Hypothalamus (tissue), 51 donors: ENCODE results near the gene TLX3.

ENCODE experiments used
- DNase-seq, 51 donors: peaks; one replicate each; lab custom pipeline; 2025; lab: John Stamatoyannopoulos, UW

Gene TLX3

GRCh38 chr5:171300358-171300757 lies 8.7 kb upstream of the TLX3 start:
- DNase-seq: no peak

GRCh38 chr5:171306166-171306565 lies 2.9 kb upstream of the TLX3 start:
- DNase-seq: no peak

DNA sequence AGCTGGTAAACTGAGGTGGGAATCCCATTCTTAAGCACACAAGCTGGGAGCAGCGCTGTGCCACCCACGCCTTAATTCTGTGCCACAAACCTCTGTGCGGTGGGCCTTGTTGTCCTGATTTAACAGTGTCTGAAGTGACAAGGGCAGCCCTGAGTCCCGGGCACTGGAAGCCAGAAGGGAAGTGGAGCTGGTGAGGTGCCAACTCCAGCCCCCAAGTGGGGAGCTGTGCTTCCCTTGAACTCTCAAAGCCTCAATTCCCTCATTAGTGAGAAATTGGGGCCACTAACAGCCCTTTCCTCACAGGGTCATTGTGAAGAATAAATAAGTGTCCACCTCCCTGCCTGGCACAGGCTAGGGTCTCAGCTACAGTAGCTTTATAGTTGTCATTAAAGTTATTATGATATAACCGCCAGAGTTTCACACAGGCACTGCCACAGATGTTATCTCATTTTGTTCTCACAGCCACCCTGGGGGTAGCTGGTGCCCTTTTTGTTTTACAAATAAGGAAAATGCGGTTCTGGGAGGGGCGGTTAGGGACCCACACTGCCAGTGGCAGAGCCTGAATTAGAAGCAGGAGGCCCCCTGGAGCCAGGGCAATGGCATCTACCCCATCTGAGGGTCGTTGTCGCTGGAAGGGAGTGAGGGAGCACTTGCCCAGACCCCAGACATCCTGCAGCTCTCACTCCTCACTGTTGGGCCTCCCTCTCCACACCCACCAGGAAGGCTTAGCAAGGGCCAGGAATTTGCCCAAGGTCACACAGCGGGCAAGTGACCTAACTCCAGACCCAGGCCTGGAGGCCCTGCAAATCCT lies 2.1 kb upstream of the TLX3 start:
- no peak for DNase-seq

GRCh38 chr5:171307789-171308452 lies 1.1 kb upstream of the TLX3 start:
- no peak for DNase-seq

GRCh38 chr5:171309276-171310211 lies 496 bp downstream of the TLX3 start:
- no peak for DNase-seq

DNA sequence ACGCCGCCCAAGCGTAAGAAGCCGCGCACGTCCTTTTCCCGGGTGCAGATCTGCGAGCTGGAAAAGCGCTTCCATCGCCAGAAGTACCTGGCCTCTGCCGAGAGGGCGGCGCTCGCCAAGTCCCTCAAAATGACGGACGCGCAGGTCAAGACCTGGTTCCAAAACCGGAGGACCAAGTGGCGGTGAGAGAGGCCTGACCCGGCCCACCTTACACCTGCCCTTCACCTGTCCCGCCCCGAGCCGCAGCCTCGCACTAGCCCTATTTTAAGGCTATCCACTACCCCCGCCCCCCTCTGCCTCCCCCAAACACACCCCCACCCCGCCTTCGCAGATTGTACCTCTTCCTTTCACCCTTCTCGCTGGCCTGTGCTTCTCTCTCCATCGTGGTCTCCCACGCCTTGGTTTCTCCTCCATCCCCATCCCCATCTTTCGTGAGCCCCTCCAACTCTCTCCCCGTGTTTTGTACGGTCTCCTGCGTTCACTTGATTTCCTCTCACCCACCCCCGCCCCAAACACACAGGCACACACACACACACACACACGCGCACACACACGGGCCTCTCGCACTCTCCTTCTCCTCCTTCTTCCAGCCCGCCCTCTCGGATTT lies 1.3 kb downstream of the TLX3 start:
- no peak for DNase-seq

GRCh38 chr5:171310819-171311321 lies 1.8 kb downstream of the TLX3 start:
- DNase-seq: no peak

DNA sequence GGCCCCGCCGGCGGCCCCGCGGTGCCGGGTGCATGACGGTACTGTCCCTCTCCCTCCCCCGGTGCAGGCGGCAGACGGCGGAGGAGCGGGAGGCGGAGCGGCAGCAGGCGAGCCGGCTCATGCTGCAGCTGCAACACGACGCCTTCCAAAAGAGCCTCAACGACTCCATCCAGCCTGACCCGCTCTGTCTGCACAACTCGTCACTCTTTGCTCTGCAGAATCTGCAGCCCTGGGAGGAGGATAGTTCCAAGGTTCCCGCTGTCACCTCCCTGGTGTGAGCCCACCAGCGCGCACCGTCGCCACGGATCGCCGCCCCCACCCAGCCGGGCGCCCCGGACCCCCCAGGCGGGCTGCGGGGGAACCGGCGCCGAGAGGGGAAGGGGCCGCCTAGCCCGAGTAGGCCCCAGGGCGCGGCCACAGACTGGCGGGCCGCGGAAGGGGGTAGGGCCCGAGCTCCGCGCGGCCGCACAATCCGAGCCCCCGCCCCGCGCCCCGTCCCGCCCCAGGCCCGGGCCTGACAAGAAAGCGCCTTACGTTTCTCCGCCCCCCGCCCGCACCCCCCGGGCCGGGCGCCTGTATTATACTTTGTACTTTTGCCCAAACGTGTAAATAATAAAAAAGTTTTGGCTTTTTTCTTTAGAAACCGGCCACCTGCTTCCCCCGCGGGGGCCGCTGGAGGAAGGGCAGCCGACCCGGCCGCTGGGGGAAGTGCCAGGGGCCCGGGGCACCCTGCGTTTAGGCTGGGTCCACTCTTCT lies 2.5 kb downstream of the TLX3 start:
- no peak for DNase-seq

DNA sequence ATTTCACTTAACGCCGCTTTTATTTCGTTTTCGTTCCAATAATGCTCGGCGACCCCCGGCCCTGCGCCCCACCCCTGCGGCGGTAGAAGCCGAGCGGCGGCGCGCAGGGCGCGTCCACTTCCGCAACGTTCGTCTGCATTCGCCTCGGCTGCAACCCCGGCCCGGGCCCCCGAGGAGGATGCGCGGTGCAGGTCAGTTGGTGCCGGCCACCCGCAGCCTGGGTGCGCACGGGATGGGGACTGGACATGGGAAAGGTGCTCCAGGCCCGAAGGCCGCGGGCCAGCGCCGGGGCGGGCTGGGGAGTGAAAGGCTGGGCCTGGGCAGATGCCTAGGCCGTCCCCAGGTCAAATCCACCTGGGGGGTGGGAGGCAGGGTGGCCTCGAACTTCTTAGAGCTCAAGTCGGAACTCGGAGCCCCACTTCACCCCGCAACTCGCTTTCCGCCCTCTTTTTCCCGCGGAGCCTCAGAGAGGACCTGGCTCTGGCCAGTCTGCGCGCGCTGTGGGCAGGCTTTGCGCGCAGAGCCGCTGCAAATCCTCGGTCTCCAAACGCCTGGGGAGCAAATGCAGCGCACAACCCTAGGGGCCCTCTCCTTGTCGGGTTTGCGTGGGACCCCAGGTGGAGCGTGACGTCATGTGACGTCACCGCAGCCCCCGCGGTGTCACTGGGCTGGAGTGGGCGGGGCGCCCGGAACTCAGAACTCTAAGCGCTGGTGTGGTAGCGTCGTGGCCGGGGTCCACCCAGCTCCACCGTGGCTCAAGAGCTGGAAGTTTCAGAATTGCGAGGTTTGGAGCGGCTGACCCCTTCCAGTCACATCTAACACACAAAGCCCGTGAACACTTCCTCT lies 3.3 kb downstream of the TLX3 start:
- no peak for DNase-seq

DNA sequence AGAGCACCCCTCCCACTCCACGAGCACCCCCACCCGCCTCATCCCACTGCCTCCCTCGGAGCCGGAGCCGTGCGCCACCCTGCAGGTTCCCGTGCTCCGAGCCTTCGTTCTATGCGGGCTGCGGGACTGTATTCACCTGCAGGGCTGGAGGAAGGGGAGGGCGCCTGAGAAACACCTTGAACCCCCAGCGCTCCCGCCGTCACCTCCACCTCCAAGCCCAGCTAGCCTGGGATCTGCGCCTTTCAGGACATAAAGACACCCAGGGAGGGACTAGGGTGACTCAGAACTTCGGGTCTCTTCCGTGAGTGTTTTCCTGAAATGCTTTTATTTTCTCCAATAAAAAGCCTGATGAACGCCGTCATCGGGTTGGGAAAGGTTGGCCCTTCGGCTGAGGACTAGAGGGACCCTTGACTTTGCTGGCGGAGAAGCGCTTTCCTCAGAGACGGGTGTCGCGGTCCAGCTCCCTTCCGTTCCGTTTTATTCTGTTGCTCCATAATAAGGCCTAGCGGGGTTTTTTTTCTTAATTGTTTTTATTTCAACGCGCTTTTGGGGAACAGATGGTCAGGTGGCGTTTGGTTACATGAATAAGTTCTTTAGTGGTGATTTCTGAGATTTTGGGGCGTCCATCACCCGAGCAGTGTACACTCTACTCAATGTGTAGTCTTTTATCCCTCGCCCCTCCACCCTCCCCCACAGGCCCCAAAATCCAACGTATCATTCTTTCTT lies 4.6 kb downstream of the TLX3 start:
- no peak for DNase-seq

DNA sequence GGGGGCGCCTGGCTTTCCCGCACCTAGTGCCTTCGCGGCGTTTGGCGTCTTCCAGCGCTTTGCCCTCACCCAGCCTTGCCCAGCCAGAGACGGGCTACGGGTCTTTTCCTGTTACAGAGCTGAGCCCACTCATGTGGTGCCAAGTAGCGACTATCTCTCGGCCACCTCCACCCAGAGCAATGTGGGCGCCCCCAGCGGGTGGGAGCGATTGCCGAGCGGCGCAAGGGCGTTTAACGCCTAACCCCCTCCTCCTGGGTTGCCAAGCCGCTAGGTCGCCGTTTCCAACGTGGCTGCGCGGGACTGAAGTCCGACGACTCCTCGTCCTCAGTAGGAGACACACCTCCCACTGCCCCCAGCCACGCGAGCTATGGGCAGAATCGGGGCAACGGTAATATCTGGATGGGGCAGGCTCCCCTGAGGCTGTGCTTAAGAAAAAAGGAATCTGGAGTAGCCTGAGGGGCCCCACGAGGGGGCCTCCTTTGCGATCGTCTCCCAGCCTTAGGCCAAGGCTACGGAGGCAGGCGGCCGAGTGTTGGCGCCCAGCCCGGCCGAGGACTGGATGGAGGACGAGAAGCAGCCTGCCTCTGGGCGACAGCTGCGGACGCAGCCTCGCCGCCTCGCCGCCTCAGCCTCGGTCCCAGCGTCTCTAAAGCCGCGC lies 5.8 kb downstream of the TLX3 start:
- DNase-seq: peak in 4 of 51 donors; percentile 6 to 15 (median 8)

DNA sequence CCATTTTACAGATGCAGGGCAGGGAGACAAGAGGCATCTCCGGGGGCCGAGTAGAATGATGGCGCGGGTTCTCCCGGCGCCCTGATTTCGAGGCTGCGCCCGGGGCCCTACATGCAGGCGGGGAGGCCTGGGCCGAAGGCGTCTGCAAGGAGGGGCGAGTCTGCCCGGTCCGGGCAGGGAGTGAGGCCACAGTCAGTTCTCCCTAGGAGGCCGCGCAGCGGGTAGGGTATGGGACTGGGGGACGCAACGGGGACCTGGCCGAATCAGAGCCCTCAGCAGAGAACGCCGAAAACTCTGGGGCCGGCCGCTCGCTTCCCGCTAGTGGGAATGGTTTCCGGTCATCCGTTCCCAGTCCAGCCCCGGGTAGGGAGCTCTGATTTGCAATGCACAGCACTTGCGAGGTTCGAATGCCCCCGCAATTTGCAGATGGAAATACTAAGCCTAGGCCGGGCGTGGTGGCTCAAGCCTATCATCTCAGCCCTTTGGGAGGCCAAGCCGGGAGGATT lies 6.4 kb downstream of the TLX3 start:
- DNase-seq: no peak

DNA sequence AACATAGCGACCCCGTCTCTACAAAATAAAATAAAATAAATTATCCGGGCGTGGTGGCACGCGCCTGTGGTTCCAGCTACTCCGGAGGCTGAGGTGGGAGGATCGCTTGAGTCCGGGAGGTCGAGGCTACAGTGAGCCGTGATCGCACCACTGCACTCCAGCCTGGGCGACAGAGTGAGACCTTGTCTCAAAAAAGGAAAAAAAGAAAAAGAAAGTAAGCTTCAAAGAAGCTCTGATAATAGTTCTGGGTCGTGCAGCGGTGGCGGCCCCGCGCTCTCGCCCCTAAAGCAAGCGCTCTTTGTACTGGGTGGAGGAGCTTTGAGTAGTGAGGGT lies 6.8 kb downstream of the TLX3 start:
- no peak for DNase-seq

- no peak for DNase-seq
Observed at GRCh38 chr5:171316258-171317121, 7.4 kb downstream of the TLX3 start.

GRCh38 chr5:171317230-171317629 lies 8.2 kb downstream of the TLX3 start:
- no peak for DNase-seq

DNA sequence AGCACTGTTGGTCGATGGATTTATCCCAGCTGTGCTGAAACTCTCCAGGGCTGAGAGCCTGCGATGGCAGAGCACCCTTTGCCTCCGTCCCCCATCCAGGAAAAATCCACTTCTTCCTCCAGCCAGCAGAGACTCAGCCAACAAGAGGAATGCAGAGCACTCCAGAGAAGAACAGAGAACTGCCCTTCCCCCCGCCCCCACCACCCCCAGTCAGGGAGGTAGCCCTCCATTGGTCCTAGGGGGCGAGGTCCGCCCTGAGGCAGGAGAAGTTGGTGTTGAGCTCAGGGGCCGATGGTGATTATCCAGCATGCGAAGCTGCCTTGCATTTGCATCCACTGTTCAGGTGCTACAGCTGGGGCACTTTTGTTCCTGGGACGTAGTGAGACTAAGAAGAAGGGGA lies 9.0 kb downstream of the TLX3 start:
- DNase-seq: no peak

DNA sequence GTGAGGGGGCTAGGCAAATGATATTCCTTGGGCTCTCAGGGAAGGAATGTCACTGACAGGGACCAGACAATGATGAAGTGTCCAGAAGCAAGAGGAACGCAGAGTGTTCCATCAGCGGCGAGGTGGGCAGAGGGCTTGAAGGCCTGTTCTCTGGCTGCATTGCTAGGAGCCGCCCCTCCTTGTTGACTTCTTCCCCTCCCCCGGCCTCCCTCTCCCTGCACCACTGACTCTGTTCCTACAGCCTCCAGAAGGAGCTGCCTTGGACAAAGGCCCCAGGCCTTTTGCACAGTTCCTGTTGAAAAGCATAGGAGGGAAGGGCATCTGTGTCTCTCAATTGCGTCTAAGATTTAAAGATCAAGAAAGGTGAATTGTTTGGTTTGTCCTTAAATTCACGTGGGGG lies 12.4 kb downstream of the TLX3 start:
- DNase-seq: no peak
